Breast epithelium (tissue), 3 donors: ENCODE results near the gene NBAS.

ENCODE experiments used
- CTCF ChIP-seq, 3 donors: fragments of 450-650 bp; IDR thresholded peaks; one replicate each; pipeline ENCODE4 v1.5.1; 2016 to 2017; ENCODE audit warnings: antibody characterized with exemption in 3 of 3, mild to moderate bottlenecking in 3 of 3, moderate library complexity in 3 of 3
- POLR2A ChIP-seq: fragments of 450-650 bp; IDR thresholded peaks from one replicate; pipeline ENCODE4 v1.6.1; 2016; ENCODE audit warnings: antibody characterized with exemption, mild to moderate bottlenecking, moderate library complexity
- POLR2AphosphoS5 ChIP-seq, 3 donors: sonication (generic); formaldehyde crosslinking; IDR thresholded peaks; one replicate each; pipeline ENCODE4 v1.6.1; 2017; ENCODE audit warnings: antibody characterized with exemption in 3 of 3

DNA sequence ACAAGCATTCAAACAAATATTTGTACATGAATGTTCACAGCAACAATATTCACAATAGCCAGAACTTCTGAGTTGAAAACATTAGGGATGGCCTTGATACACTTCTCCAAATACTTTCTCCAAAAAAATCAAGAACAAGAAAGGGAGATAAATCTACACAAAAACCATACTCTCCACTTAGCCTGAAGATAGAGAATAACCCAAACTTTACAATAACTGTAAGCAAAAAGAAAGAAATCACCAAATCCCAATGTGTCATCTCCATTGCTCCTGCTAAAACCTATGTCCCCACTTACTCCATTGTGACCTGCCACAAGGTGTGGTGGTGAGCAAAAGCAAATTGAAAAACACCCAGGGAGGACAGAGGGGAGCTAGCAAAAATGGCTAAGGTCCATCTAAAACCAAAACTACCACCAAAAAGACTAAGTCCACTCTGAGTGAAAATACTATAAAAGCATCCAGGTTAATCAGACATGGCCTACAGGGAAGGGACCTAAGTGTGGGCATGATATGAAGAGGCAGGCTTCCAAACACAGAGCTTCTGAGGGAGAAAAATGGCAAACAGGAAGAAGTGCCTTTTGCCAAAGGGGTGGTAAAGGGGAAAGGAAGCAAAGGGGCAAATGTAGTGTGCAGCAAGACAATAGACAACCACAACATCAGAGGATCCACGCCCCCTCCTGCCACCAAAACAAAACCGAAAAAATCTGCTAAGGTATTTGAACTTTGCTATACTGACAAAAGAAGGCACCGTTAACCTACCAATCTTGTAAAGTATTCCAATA lies 56.1 kb downstream of the NBAS start:
- no peak for TF ChIP-seq CTCF (IDR thresholded peaks at IDR 0.05)
- no peak for TF ChIP-seq POLR2A
- TF ChIP-seq POLR2AphosphoS5 (IDR thresholded peaks at IDR 0.05) = no peak
